ENCODE results near the gene HTR3A. TPM values are rescaled to one million over a fixed set of nuclear protein-coding genes. Genes with fewer than 3 reads are reported as not detected.
A peak's percentile ranks its signal among the peaks of the same experiment; 100 is the strongest.

HTR3A gene
- total and polyA plus RNA-seq, 12 donors, result 0.03 to 1.1 (median 0.14) TPM; not detected in 6

GRCh38 chr11:114026355-114026754 is 51.4 kb downstream of the HTR3A start:
- H3K4me3 ChIP-seq, result no peak overlapping the region
- intact Hi-C loops (cut with DNase I), result no loop called here
- 65 to 81% (median 74%) methylated on average over 1 of the region's 1 CpG for WGBS, 4 donors
- H3K4me1 ChIP-seq (replicated peaks in 1 of 2), result peaks cover 0 to 7% of the 10 kb centered on the region in 2 donors
- TF ChIP-seq, protein P1, sequence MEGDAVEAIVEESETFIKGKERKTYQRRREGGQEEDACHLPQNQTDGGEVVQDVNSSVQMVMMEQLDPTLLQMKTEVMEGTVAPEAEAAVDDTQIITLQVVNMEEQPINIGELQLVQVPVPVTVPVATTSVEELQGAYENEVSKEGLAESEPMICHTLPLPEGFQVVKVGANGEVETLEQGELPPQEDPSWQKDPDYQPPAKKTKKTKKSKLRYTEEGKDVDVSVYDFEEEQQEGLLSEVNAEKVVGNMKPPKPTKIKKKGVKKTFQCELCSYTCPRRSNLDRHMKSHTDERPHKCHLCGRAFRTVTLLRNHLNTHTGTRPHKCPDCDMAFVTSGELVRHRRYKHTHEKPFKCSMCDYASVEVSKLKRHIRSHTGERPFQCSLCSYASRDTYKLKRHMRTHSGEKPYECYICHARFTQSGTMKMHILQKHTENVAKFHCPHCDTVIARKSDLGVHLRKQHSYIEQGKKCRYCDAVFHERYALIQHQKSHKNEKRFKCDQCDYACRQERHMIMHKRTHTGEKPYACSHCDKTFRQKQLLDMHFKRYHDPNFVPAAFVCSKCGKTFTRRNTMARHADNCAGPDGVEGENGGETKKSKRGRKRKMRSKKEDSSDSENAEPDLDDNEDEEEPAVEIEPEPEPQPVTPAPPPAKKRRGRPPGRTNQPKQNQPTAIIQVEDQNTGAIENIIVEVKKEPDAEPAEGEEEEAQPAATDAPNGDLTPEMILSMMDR (IDR thresholded peaks at IDR 0.05), result no peak
- TF ChIP-seq POLR2A (IDR thresholded peaks at IDR 0.05), result no peak
- H3K36me3 ChIP-seq (replicated peaks in 1 of 2), result no peaks in the 10 kb centered on the region
- no peak overlapping the region for H3K27ac ChIP-seq
- H3K9me3 ChIP-seq (replicated peaks in 1 of 3), result no peaks in the 10 kb centered on the region
- DNase-seq, result no peak
- no peaks in the 10 kb centered on the region for H3K27me3 ChIP-seq

GRCh38 chr11:114027391-114027790 is 52.5 kb downstream of the HTR3A start:
- Histone ChIP-seq H3K4me3 (no peak overlapping the region), H3K4me1 (replicated peaks in 1 of 2) (peaks cover 0 to 7% of the 10 kb centered on the region in 2 donors), H3K36me3 (replicated peaks in 1 of 2) (no peaks in the 10 kb centered on the region), H3K27ac (no peak overlapping the region), H3K27me3 (no peaks in the 10 kb centered on the region), H3K9me3 (replicated peaks in 1 of 3) (no peaks in the 10 kb centered on the region)
- no peak for TF ChIP-seq POLR2A (IDR thresholded peaks at IDR 0.05)
- TF ChIP-seq, protein P1 (IDR thresholded peaks at IDR 0.05), result no peak
- intact Hi-C loops (cut with DNase I), result no loop called here
- 64 to 83% (median 69%) methylated on average over 11 of the region's 11 CpGs for WGBS, 4 donors
- no peak for DNase-seq

DNA sequence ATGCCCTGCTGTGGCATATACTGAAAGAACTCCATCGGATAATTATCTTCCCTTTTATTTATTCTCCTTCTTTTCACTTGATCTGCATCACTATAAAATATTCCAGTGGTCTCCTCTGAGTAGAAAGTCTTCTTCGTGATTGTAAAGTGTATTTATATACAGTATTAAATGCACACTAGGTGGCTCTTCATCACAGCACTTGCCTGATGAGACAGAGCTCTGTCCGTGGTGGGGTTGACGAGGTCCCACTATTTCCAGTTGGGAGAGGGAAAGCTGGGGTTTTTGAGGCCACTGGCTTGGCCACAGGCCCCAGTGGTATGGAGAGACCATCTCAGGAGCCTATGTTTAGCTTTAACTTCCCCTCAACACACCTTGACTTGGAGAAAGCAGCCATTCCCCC is 53.0 kb downstream of the HTR3A start:
- Histone ChIP-seq H3K27me3 (no peaks in the 10 kb centered on the region), H3K27ac (no peak overlapping the region), H3K4me3 (no peak overlapping the region), H3K36me3 (replicated peaks in 1 of 2) (no peaks in the 10 kb centered on the region), H3K9me3 (replicated peaks in 1 of 3) (no peaks in the 10 kb centered on the region), H3K4me1 (replicated peaks in 1 of 2) (peaks cover 0 to 7% of the 10 kb centered on the region in 2 donors)
- TF ChIP-seq POLR2A (IDR thresholded peaks at IDR 0.05), result no peak
- TF ChIP-seq, protein P1 (IDR thresholded peaks at IDR 0.05), result peak in 3 of 6 experiments; percentile 14 to 26 (median 16)
- DNase-seq, result no peak
- WGBS, 4 donors, result 40 to 50% (median 46%) methylated on average over 4 of the region's 4 CpGs
- intact Hi-C loops (cut with DNase I), result no loop called here

DNA sequence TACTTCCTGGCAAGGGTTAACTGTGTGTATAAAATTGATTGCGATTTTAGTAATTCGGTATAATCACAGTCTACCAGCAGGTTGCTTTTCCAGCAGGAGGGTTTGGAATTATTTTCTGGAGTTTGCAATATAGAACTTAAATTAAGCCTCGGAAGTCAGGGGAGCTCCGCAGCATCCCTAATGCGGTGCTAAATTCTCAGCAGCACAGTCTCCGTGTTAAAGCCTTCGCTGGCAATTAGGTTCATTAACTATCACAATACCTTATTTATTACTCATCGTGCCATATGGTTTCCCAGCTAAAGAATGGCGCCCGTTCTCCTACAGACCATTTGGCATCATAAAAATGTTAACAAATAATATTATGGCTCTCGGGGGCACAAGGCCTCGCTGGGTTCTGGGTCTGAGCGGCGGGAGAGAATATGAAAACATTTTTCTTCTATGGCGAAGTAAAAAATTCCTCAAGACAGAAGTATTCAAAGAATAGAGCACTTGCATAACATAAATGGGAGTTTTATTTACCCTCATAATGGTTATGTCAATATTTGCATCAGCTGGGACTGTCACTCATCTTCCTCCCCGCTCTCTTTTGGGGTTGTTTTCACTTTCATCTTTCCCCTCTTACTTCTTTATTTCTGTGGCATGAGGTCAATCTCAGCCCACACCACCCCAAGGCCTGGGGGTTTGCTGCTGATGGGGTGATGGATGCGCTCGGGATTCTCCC is 56.5 kb downstream of the HTR3A start:
- 82 to 86% (median 85%) methylated on average over 18 of the region's 18 CpGs for WGBS, 4 donors
- Histone ChIP-seq H3K27ac (no peak overlapping the region), H3K4me3 (no peak overlapping the region), H3K9me3 (replicated peaks in 1 of 3) (no peaks in the 10 kb centered on the region), H3K4me1 (replicated peaks in 1 of 2) (peaks cover 0 to 7% of the 10 kb centered on the region in 2 donors), H3K36me3 (replicated peaks in 1 of 2) (no peaks in the 10 kb centered on the region), H3K27me3 (no peaks in the 10 kb centered on the region)
- no peak for DNase-seq
- intact Hi-C loops (cut with DNase I), result loop anchor here (5.0 to 10.0 kb wide), 2 partner anchors 137 to 226 kb away; no protein-coding TSS in a partner anchor
- no peak for TF ChIP-seq POLR2A (IDR thresholded peaks at IDR 0.05)
- TF ChIP-seq, protein P1 (IDR thresholded peaks at IDR 0.05), result no peak

Measured in adrenal gland (tissue), 12 donors.